Astrocyte (in vitro differentiated cells and primary cell): Measurements from ENCODE around the gene ACTR3C.

Experiments
- CTCF ChIP-seq: IDR thresholded peaks from 2 replicates; pipeline ENCODE4 v1.5.1; 2011; ENCODE audit warnings: low read depth, mild to moderate bottlenecking, inconsistent platforms, low read length, moderate library complexity; ENCODE audit not compliant: insufficient read depth
- EZH2 ChIP-seq: IDR thresholded peaks from 2 replicates; pipeline ENCODE4 v1.6.1; 2012; ENCODE audit warnings: mild to moderate bottlenecking, low read length, inconsistent platforms; ENCODE audit not compliant: insufficient read depth

DNA sequence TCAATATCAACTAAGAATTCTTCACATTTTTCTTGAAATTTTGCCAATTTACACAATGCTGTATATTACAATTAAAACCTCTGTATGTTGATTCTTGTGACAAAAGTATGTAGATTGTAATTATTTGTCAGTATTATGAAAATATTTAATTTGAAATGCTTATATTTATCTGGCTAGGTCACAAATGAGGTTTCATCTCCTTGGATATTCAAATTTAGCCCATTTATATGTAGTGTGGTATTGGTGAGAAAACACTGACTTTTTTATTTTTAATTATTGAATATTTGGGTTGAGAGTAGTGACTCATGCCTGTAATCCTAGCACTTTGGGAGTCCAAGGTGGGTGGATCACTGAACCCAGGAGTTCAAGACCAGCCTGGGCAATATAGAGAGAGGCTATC, 21.0 kb upstream of the ACTR3C start:
- TF ChIP-seq CTCF (no peak), EZH2 (no peak)
